ENCODE results near the gene RGS14.

RGS14 gene

DNA sequence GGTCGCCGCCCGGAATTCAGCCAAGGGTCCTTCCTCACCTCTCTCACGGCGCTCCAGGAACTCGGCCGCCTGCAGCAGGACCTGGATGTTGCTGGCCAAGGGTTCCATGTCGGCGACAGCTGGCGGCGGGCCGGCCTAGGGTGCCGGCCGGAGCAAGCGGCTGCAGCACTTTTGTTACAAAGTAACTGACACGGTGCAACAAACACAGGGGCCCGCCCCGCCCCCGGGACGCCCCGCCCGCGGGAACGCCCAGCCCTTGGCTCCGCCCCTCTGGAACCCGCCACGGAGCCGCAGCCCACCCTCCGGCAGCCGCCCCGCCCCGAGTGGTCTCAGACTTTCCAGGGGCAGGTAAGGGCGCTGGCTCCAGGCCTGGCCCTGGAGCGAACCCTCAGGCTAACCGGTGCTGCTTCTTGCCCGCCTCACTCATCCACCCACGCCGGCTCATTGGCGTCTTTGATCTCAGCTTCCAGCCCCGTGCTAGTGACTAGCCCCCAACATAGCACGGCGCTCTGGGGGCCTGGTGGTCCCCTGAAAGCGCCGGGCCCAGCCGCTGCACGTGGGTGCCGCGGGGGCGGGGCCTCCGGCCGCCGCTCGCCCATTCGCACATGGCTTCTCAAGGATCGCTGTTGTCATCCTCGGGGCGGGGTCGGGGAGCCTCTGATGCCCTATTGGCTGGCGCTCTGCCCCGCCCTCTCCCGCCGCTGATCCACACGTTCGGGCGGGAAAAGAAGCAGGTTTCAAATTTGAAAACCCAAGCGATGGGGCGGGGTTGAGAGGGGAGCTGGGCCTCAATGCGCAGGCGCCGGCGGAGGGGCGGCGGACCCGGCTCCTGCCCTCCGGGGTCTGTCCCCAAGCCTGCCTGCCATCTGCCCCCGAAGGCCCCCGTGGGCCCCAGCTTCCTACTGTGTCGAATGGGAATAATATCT is 45.7 kb upstream of the RGS14 start, which contains the start of gene MXD3:
TSS of gene MXD3 (minus strand) at position 176 of the 926 bp plus-strand sequence. CDS start at position 108, 68 bp downstream.
- no peak for TF ChIP-seq CTCF (IDR thresholded peaks at IDR 0.05; ENCODE audit: low read depth, low read length, missing control alignments)
- DNase-seq (ENCODE audit: extremely low read depth, low read depth): peak; percentile 80
- peak within 1 kb of the TSS; percentile 65 for H3K4me3 ChIP-seq (replicated peaks; ENCODE audit: low read depth, low read length)

DNA sequence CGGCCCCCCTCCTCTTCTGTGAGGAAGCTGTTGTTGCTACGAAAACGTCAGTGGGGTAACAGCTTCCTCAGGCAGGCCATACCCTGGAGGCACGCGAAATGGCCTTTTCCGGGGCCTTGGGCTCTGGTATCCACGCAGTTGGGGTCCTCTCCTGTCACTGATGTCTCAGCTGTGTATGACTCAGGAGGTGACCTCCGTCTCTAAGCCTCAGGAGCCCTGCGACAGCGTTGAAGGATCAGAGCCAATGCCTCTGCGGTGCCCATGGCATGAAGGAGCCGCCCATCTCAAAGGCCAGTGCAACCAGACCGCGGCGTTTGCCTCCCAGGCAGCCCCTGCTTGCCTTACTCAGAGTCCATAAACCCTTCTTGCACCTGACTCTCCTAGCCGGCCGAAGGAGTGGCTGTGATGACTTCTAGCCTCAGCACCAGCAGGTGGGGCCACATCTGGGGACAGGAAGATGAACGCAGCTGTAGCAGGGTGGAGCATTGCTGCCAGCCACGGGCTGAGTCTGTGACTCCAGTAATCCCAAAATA is 45.0 kb upstream of the RGS14 start:
- DNase-seq (ENCODE audit: extremely low read depth, low read depth): no peak
- H3K4me3 ChIP-seq (replicated peaks; ENCODE audit: low read depth, low read length): peak overlapping the region; percentile 65
- no peak for TF ChIP-seq CTCF (IDR thresholded peaks at IDR 0.05; ENCODE audit: low read depth, low read length, missing control alignments)

- no peak overlapping the region for H3K4me3 ChIP-seq (replicated peaks; ENCODE audit: low read depth, low read length)
- TF ChIP-seq CTCF (IDR thresholded peaks at IDR 0.05; ENCODE audit: low read depth, low read length, missing control alignments): no peak
- no peak for DNase-seq (ENCODE audit: extremely low read depth, low read depth)
These were observed 44.0 kb upstream of the RGS14 start for GRCh38 chr5:177313561-177314259.

- DNase-seq (ENCODE audit: extremely low read depth, low read depth): no peak
- no peak overlapping the region for H3K4me3 ChIP-seq (replicated peaks; ENCODE audit: low read depth, low read length)
- no peak for TF ChIP-seq CTCF (IDR thresholded peaks at IDR 0.05; ENCODE audit: low read depth, low read length, missing control alignments)
These were observed 43.1 kb upstream of the RGS14 start for GRCh38 chr5:177314376-177315342.

GRCh38 chr5:177315411-177315810 is 42.3 kb upstream of the RGS14 start:
- no peak for DNase-seq (ENCODE audit: extremely low read depth, low read depth)
- no peak for TF ChIP-seq CTCF (IDR thresholded peaks at IDR 0.05; ENCODE audit: low read depth, low read length, missing control alignments)
- H3K4me3 ChIP-seq (replicated peaks; ENCODE audit: low read depth, low read length): no peak overlapping the region

GRCh38 chr5:177316005-177316404 is 41.7 kb upstream of the RGS14 start:
- no peak for DNase-seq (ENCODE audit: extremely low read depth, low read depth)
- no peak overlapping the region for H3K4me3 ChIP-seq (replicated peaks; ENCODE audit: low read depth, low read length)
- TF ChIP-seq CTCF (IDR thresholded peaks at IDR 0.05; ENCODE audit: low read depth, low read length, missing control alignments): no peak
